IPS-15b (cell line): ENCODE measurements around the gene RHOXF2B.
"Not testable (repeated sequence)": the region's sequence is repeated elsewhere in the genome, so short reads cannot be mapped to it uniquely, and the experiment has no call there.

Experiments used
- H3K27me3 ChIP-seq: one replicate; pipeline ENCODE4 v1.6.1; 2013; ENCODE audit warnings: low read length; ENCODE audit not compliant: control insufficient read depth, insufficient read depth
- H3K36me3 ChIP-seq: one replicate; pipeline ENCODE4 v1.6.1; 2013; ENCODE audit warnings: low read length; ENCODE audit not compliant: control insufficient read depth, insufficient read depth
- H3K4me1 ChIP-seq: one replicate; pipeline ENCODE4 v1.6.1; 2013; ENCODE audit warnings: mild to moderate bottlenecking, low read length; ENCODE audit not compliant: control insufficient read depth, insufficient read depth
- H3K4me3 ChIP-seq: one replicate; pipeline ENCODE4 v1.5.1; 2013; ENCODE audit warnings: low read depth, low read length
- H3K9ac ChIP-seq: one replicate; pipeline ENCODE4 v1.6.1; 2013; ENCODE audit warnings: low read depth, mild to moderate bottlenecking, low read length
- H3K9me3 ChIP-seq: one replicate; pipeline ENCODE4 v1.6.1; 2013; ENCODE audit warnings: mild to moderate bottlenecking, low read length; ENCODE audit not compliant: control insufficient read depth, insufficient read depth

The RHOXF2B gene

GRCh38 chrX:120042712-120043111 is 34.8 kb downstream of the RHOXF2B start:
- H3K4me3 ChIP-seq, H3K27me3 ChIP-seq, H3K9me3 ChIP-seq, H3K36me3 ChIP-seq, H3K9ac ChIP-seq, H3K4me1 ChIP-seq: not testable (repeated sequence)

GRCh38 chrX:120042247-120042646 is 35.2 kb downstream of the RHOXF2B start:
- H3K36me3 ChIP-seq, H3K9ac ChIP-seq, H3K4me1 ChIP-seq, H3K9me3 ChIP-seq, H3K27me3 ChIP-seq, H3K4me3 ChIP-seq: not testable (repeated sequence)

- H3K27me3 ChIP-seq, H3K4me3 ChIP-seq, H3K9ac ChIP-seq, H3K9me3 ChIP-seq, H3K36me3 ChIP-seq: not testable (repeated sequence)
- peaks cover 13% of the 10 kb centered on the region for H3K4me1 ChIP-seq
Measured at GRCh38 chrX:120040176-120040575, 37.3 kb downstream of the RHOXF2B start.

GRCh38 chrX:120039087-120039733 is 38.3 kb downstream of the RHOXF2B start:
- not testable (repeated sequence) for H3K9me3 ChIP-seq, H3K9ac ChIP-seq, H3K36me3 ChIP-seq, H3K27me3 ChIP-seq, H3K4me3 ChIP-seq
- H3K4me1 ChIP-seq: peaks cover 14% of the 10 kb centered on the region

GRCh38 chrX:120036704-120037103 is 40.8 kb downstream of the RHOXF2B start:
- no peak overlapping the region for H3K4me3 ChIP-seq
- no peaks in the 10 kb centered on the region for H3K9me3 ChIP-seq
- H3K4me1 ChIP-seq: peaks cover 14% of the 10 kb centered on the region
- no peaks in the 10 kb centered on the region for H3K36me3 ChIP-seq
- no peak overlapping the region for H3K9ac ChIP-seq
- no peaks in the 10 kb centered on the region for H3K27me3 ChIP-seq

- H3K27me3 ChIP-seq, H3K36me3 ChIP-seq, H3K4me3 ChIP-seq, H3K9me3 ChIP-seq, H3K9ac ChIP-seq: not testable (repeated sequence)
- H3K4me1 ChIP-seq: peaks cover 14% of the 10 kb centered on the region
Measured at GRCh38 chrX:120035522-120036309, 41.8 kb downstream of the RHOXF2B start.

- H3K9ac ChIP-seq: no peak overlapping the region
- no peaks in the 10 kb centered on the region for H3K36me3 ChIP-seq
- no peaks in the 10 kb centered on the region for H3K27me3 ChIP-seq
- H3K4me3 ChIP-seq: no peak overlapping the region
- H3K9me3 ChIP-seq: no peaks in the 10 kb centered on the region
- H3K4me1 ChIP-seq: no peaks in the 10 kb centered on the region
Measured at GRCh38 chrX:120029354-120029753, 48.1 kb downstream of the RHOXF2B start.

GRCh38 chrX:120023259-120023658 is 54.2 kb downstream of the RHOXF2B start:
- no peak overlapping the region for H3K9ac ChIP-seq
- H3K4me1 ChIP-seq: no peaks in the 10 kb centered on the region
- no peaks in the 10 kb centered on the region for H3K9me3 ChIP-seq
- peaks cover 15% of the 10 kb centered on the region for H3K27me3 ChIP-seq
- no peaks in the 10 kb centered on the region for H3K36me3 ChIP-seq
- H3K4me3 ChIP-seq: no peak overlapping the region

GRCh38 chrX:120022763-120023162 is 54.7 kb downstream of the RHOXF2B start:
- H3K9ac ChIP-seq: no peak overlapping the region
- H3K27me3 ChIP-seq: peaks cover 20% of the 10 kb centered on the region
- H3K4me1 ChIP-seq: no peaks in the 10 kb centered on the region
- no peaks in the 10 kb centered on the region for H3K36me3 ChIP-seq
- H3K4me3 ChIP-seq: no peak overlapping the region
- no peaks in the 10 kb centered on the region for H3K9me3 ChIP-seq
